HepG2 (cell line): ENCODE results near the gene ALS2CL. TPM values are rescaled to one million over a fixed set of nuclear protein-coding genes. Genes with fewer than 3 reads are reported as not detected.

Experiments used
- ATAC-seq: fragments of 200-7000 bp; cut with Tn5 transposase; 3 replicates; pipeline ENCODE4 v1.9.1; 2020; ENCODE audit warnings: mild to moderate bottlenecking, moderate library complexity
- BruUV-seq: library from RNA; stranded (reverse); fragments of 400-500 nt; replicated peaks from 2 replicates; lab custom pipeline; 2021; lab: Mats Ljungman, UMichigan
- CTCF ChIA-PET: fragments of 300-600 bp; formaldehyde crosslinking; extraction: SDS; loops from one replicate; lab custom pipeline; 2021; ENCODE audit warnings: low total read pairs, inconsistent platforms, low intra/inter-chr PET ratio; lab: Yijun Ruan, JAX
- POLR2A ChIA-PET: fragments of 350-600 bp; sonication (Branson Sonifier 250); formaldehyde crosslinking; loops from one replicate; lab custom pipeline; 2020; ENCODE audit warnings: antibody characterized with exemption, inconsistent platforms; lab: Yijun Ruan, JAX
- DNase-seq: peaks from one replicate; pipeline ENCODE4 v3.0.0-alpha.2; 2015; ENCODE audit warnings: low spot score
- FAIRE-seq: peaks from 3 replicates; lab custom pipeline; 2011; peaks lifted over from hg19 to GRCh38; lab: Jason Lieb, UNC
- H2AFZ ChIP-seq: one replicate; pipeline ENCODE4 v1.6.1; 2011; ENCODE audit warnings: low read length, inconsistent platforms
- H3K27ac ChIP-seq: fragments of 300-600 bp; 3 replicates; pipeline ENCODE4 v1.8.0; 2011; ENCODE audit warnings: mixed run types, mild to moderate bottlenecking, mixed read lengths, low read length, inconsistent platforms; ENCODE audit not compliant: insufficient read depth; ENCODE audit errors: extremely low read length
- H3K27me3 ChIP-seq, 2 experiments: fragments of 200-600 bp in 1 of 2; 2 replicates in 1 of 2; 3 replicates in 1 of 2; pipeline versions ENCODE4 v1.6.0 to v1.8.0; 2011; ENCODE audit warnings: low read length in 2 of 2, mild to moderate bottlenecking in 2 of 2, moderate library complexity in 2 of 2, inconsistent platforms in 1 of 2; ENCODE audit not compliant: insufficient read depth in 2 of 2, control insufficient read depth in 1 of 2
- H3K36me3 ChIP-seq, 2 experiments: fragments of 200-600 bp in 1 of 2; replicated peaks in 1 of 2; 2 replicates in 1 of 2; 3 replicates in 1 of 2; pipeline versions ENCODE4 v1.5.1 to v1.8.0; 2011; ENCODE audit warnings: low read length in 2 of 2, inconsistent platforms in 1 of 2; ENCODE audit not compliant: insufficient read depth in 2 of 2, control insufficient read depth in 1 of 2
- H3K4me1 ChIP-seq: 2 replicates; pipeline ENCODE4 v1.5.1; 2012; ENCODE audit warnings: low read length, inconsistent platforms; ENCODE audit not compliant: insufficient read depth
- H3K4me2 ChIP-seq: 2 replicates; pipeline ENCODE4 v1.6.0; 2011; ENCODE audit warnings: low read depth, low read length, inconsistent platforms
- H3K4me3 ChIP-seq, 3 experiments: fragments of 200-600 bp in 1 of 3; sonication (generic), shearing (Covaris generic) in 1 of 3; replicated peaks in 1 of 3; 2 replicates each; pipeline ENCODE4 v1.5.1; 2011 to 2016; ENCODE audit warnings: low read length in 3 of 3, inconsistent platforms in 2 of 3, low read depth in 2 of 3, mild to moderate bottlenecking in 2 of 3, control low read depth in 1 of 3, mixed read lengths in 1 of 3; ENCODE audit not compliant: insufficient read depth in 1 of 3
- H3K79me2 ChIP-seq: one replicate; pipeline ENCODE4 v1.6.1; 2011; ENCODE audit warnings: low read length, inconsistent platforms; ENCODE audit not compliant: insufficient read depth
- H3K9ac ChIP-seq: 2 replicates; pipeline ENCODE4 v1.6.0; 2011; ENCODE audit warnings: mild to moderate bottlenecking, low read depth, low read length, inconsistent platforms; ENCODE audit not compliant: insufficient read depth
- H3K9me3 ChIP-seq: 2 replicates; pipeline ENCODE4 v1.5.1; 2012; ENCODE audit warnings: mild to moderate bottlenecking, low read length
- H4K20me1 ChIP-seq: 2 replicates; pipeline ENCODE4 v1.6.0; 2011; ENCODE audit warnings: inconsistent platforms, mild to moderate bottlenecking, low read length, moderate library complexity; ENCODE audit not compliant: insufficient read depth
- CREB1 ChIP-seq, 2 experiments: fragments of 450-650 bp in 1 of 2; IDR thresholded peaks; 2 replicates each; pipeline ENCODE4 v1.6.1; 2016 to 2017; ENCODE audit warnings: control low read depth in 1 of 2, mild to moderate bottlenecking in 1 of 2, missing compliant biosample characterization in 1 of 2, missing genetic modification characterization in 1 of 2
- ISX ChIP-seq: sonication (generic); formaldehyde crosslinking; conservative IDR thresholded peaks from 2 replicates; pipeline ENCODE4 v1.5.0; 2020; ENCODE audit warnings: missing genetic modification reagents
- MATR3 ChIP-seq: sonication (generic); formaldehyde crosslinking; IDR thresholded peaks from 2 replicates; pipeline ENCODE4 v1.4.0; 2020; ENCODE audit warnings: missing genetic modification reagents
- NFKBIZ ChIP-seq: IDR thresholded peaks from 2 replicates; pipeline ENCODE4 v1.6.1; 2018; ENCODE audit warnings: missing genetic modification reagents, missing compliant biosample characterization
- ONECUT2 ChIP-seq: sonication (generic); formaldehyde crosslinking; IDR thresholded peaks from 2 replicates; pipeline ENCODE4 v1.4.0; 2020; ENCODE audit warnings: missing genetic modification reagents
- PAF1 ChIP-seq: IDR thresholded peaks from 2 replicates; pipeline ENCODE4 v1.6.1; 2016; ENCODE audit warnings: missing genetic modification reagents, missing compliant biosample characterization
- TAF1 ChIP-seq: sonication (generic); formaldehyde crosslinking; IDR thresholded peaks from 2 replicates; pipeline ENCODE4 v1.4.0; 2020; ENCODE audit warnings: missing genetic modification reagents
- XBP1 ChIP-seq: sonication (generic); formaldehyde crosslinking; IDR thresholded peaks from 2 replicates; pipeline ENCODE4 v1.5.0; 2020; ENCODE audit warnings: missing genetic modification reagents
- ZFP36L2 ChIP-seq: sonication (generic); formaldehyde crosslinking; IDR thresholded peaks from 2 replicates; pipeline ENCODE4 v1.4.0; 2020; ENCODE audit warnings: missing genetic modification reagents
- ZNF430 ChIP-seq: sonication (generic); formaldehyde crosslinking; IDR thresholded peaks from 2 replicates; pipeline ENCODE4 v1.9.0; 2021; ENCODE audit warnings: mild to moderate bottlenecking, missing genetic modification reagents
- ZNF703 ChIP-seq: sonication (generic); formaldehyde crosslinking; IDR thresholded peaks from 2 replicates; pipeline ENCODE4 v1.5.1; 2020; ENCODE audit warnings: missing genetic modification reagents, mild to moderate bottlenecking, moderate library complexity, borderline replicate concordance
- ZNF777 ChIP-seq: sonication (generic); formaldehyde crosslinking; IDR thresholded peaks from 2 replicates; pipeline ENCODE4 v1.4.0; 2020; ENCODE audit warnings: missing genetic modification reagents
- WGBS: methylation state at CpG from one replicate; pipeline ENCODE4 v1.1.6; 2017; ENCODE audit warnings: low lambda C conversion rate; 5-methylcytosine and 5-hydroxymethylcytosine counted together
- in situ Hi-C: cut with HindIII; loops from 2 replicates; pipeline ENCODE4 v1.10.0; 2017; ENCODE audit warnings: low pct_unique_long_range_greater_than_20kb; ENCODE audit not compliant: extremely low pct_ligation_motif_present
- intact Hi-C: fragments of 100-400 bp; cut with micrococcal nuclease; formaldehyde crosslinking; loops from one replicate; pipeline ENCODE4 v1.10.0; 2022; ENCODE audit not compliant: unreplicated experiment
- polyA plus RNA-seq, 8 experiments: library from polyadenylated mRNA; depleted of rRNA in 3 of 8; stranded (reverse) in 7 of 8; unstranded in 1 of 8; fragments of >200 nt; fragmentation: Illumina TruSeq in 4 of 8; extraction: Trizol in 4 of 8; gene quantifications; 2 replicates each; pipeline versions ENCODE4 v1.2.1 to v1.2.3, GENCODE V29; 2011 to 2016; ENCODE audit warnings: low read depth in 4 of 8, missing spikeins in 1 of 8, mixed read lengths in 1 of 8; ENCODE audit not compliant: insufficient read depth in 1 of 8
- total RNA-seq, 5 experiments: library from RNA; depleted of rRNA; stranded (reverse); fragments of >200 nt; fragmentation: Illumina TruSeq; extraction: Trizol; gene quantifications; 2 replicates each; pipeline ENCODE4 v1.2.3, GENCODE V29; 2016; ENCODE audit warnings: low read depth in 1 of 5
- TF ChIP-seq, protein P1 (sequence below): sonication (generic); formaldehyde crosslinking; IDR thresholded peaks from 2 replicates; pipeline ENCODE4 v1.4.0; 2020; ENCODE audit warnings: missing genetic modification reagents, borderline replicate concordance
- TF ChIP-seq, protein P2 (sequence below): sonication (generic); formaldehyde crosslinking; IDR thresholded peaks from 2 replicates; pipeline ENCODE4 v1.4.0; 2020; ENCODE audit warnings: missing genetic modification reagents
- TF ChIP-seq, protein P3 (sequence below): sonication (generic); formaldehyde crosslinking; IDR thresholded peaks from 2 replicates; pipeline ENCODE4 v1.4.0; 2020; ENCODE audit warnings: missing genetic modification reagents; ENCODE audit errors: not compliant biosample characterization

The ALS2CL gene
- total and polyA plus RNA-seq, 2 of the 13 experiments (the other 11 are each of a cell fraction or from before 2014, with no cell fraction given): not detected

DNA sequence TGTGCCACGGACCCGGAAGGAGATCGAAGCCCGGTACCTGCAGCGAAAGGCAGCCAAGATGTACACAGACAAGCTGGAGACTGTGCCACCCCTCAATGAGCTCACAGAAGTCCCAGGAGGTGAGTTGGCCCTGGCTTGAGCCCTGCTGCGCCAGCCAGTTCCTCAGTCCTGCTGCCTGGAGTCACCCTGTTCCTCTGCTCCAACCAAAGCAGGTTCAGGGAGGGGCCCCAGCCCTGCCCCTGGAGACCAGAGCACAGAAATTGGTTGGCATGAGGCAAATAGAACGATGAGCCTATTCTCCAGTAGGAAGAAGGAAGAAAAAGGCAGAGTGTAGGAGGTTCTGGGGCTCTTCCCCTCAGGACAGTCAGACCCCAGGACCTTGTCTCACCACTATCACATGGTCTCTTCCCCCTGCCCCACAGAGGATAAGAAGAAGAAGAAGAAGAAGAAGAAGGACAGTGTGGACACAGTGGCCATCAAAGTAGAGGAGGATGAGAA is 15.7 kb upstream of the ALS2CL start (continued):
- TF ChIP-seq, protein P1, sequence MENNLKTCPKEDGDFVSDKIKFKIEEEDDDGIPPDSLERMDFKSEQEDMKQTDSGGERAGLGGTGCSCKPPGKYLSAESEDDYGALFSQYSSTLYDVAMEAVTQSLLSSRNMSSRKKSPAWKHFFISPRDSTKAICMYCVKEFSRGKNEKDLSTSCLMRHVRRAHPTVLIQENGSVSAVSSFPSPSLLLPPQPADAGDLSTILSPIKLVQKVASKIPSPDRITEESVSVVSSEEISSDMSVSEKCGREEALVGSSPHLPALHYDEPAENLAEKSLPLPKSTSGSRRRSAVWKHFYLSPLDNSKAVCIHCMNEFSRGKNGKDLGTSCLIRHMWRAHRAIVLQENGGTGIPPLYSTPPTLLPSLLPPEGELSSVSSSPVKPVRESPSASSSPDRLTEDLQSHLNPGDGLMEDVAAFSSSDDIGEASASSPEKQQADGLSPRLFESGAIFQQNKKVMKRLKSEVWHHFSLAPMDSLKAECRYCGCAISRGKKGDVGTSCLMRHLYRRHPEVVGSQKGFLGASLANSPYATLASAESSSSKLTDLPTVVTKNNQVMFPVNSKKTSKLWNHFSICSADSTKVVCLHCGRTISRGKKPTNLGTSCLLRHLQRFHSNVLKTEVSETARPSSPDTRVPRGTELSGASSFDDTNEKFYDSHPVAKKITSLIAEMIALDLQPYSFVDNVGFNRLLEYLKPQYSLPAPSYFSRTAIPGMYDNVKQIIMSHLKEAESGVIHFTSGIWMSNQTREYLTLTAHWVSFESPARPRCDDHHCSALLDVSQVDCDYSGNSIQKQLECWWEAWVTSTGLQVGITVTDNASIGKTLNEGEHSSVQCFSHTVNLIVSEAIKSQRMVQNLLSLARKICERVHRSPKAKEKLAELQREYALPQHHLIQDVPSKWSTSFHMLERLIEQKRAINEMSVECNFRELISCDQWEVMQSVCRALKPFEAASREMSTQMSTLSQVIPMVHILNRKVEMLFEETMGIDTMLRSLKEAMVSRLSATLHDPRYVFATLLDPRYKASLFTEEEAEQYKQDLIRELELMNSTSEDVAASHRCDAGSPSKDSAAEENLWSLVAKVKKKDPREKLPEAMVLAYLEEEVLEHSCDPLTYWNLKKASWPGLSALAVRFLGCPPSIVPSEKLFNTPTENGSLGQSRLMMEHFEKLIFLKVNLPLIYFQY (CRISPR knock-in tag): no peak

DNA sequence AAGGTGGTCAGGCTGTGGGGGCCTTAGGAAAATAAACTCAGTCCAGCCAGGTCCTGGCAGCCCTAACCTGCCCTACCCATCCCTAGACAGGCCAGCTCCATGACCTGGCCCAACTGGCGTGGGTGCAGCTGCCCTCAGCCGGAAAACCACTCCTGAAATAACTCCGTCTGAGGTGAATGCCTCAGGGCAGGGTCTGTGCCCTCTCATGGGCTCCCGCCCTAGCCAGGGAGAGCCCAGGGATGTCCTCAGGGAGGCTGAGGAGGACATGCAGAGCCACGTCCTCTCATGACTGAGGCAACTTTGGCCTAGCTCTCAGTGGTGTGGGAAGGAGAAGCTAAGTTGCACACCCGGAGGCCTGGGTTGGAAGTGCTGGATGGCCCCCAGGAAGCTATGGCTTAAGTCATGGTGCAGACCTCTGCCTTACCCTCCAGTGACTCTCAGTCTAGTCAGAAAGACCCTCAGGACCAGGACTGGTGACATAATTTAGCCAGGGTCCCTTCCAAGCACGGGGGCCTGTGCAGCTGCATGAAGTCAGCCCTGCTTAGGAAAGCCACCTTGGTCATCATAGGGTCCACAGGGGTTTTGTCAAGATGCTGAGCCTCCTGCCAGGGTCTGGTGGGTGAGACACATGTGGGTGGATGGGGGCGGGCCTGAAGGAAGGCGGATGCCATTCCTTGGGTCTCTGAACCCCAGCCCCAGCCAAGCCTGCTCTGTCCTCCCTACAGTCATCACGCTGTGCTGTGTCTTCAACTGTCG is 15.1 kb upstream of the ALS2CL start:
- no TSS peak for BruUV-seq
- in situ Hi-C loops (no loop called here), intact Hi-C loops (no loop called here)
- ChIA-PET POLR2A (no interaction called here), CTCF (no interaction called here)
- Histone ChIP-seq H3K9me3 (no peaks in the 10 kb centered on the region), H4K20me1 (no peaks in the 10 kb centered on the region), H3K27me3 (peaks cover 1 to 15% of the 10 kb centered on the region in 2 experiments; a peak in 3 of 5 replicates), H3K4me1 (peaks cover 11% of the 10 kb centered on the region), H3K27ac (no peak overlapping the region), H2AFZ (no peak overlapping the region), H3K9ac (no peak overlapping the region), H3K4me2 (no peak overlapping the region), H3K79me2 (no peaks in the 10 kb centered on the region), H3K36me3 (no peaks in the 10 kb centered on the region), H3K4me3 (no peak overlapping the region)
- DNase-seq (no peak), FAIRE-seq (no peak), ATAC-seq (no peak)
- TF ChIP-seq ONECUT2 (no peak), ISX (no peak), ZNF703 (CRISPR knock-in tag) (no peak), CREB1 (IDR thresholded peaks at IDR 0.05) (no peak), CREB1 (CRISPR knock-in tag; IDR thresholded peaks at IDR 0.05) (no peak), ZFP36L2 (CRISPR knock-in tag) (no peak), NFKBIZ (CRISPR knock-in tag) (no peak), PAF1 (no peak), ZNF777 (no peak), ZNF430 (CRISPR knock-in tag) (no peak), TAF1 (CRISPR knock-in tag) (no peak), XBP1 (CRISPR knock-in tag) (no peak), MATR3 (CRISPR knock-in tag) (no peak)
- TF ChIP-seq, protein P2, sequence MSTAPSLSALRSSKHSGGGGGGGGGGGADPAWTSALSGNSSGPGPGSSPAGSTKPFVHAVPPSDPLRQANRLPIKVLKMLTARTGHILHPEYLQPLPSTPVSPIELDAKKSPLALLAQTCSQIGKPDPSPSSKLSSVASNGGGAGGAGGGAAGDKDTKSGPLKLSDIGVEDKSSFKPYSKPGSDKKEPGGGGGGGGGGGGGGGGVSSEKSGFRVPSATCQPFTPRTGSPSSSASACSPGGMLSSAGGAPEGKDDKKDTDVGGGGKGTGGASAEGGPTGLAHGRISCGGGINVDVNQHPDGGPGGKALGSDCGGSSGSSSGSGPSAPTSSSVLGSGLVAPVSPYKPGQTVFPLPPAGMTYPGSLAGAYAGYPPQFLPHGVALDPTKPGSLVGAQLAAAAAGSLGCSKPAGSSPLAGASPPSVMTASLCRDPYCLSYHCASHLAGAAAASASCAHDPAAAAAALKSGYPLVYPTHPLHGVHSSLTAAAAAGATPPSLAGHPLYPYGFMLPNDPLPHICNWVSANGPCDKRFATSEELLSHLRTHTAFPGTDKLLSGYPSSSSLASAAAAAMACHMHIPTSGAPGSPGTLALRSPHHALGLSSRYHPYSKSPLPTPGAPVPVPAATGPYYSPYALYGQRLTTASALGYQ (CRISPR knock-in tag): no peak
- TF ChIP-seq, protein P3, sequence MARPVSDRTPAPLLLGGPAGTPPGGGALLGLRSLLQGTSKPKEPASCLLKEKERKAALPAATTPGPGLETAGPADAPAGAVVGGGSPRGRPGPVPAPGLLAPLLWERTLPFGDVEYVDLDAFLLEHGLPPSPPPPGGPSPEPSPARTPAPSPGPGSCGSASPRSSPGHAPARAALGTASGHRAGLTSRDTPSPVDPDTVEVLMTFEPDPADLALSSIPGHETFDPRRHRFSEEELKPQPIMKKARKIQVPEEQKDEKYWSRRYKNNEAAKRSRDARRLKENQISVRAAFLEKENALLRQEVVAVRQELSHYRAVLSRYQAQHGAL (CRISPR knock-in tag): no peak
- 3% methylated on average over 5 of the region's 11 CpGs for WGBS
